Loucy (cell line): Measurements from ENCODE around the gene OR2T35.
"Not testable (repeated sequence)": the region's sequence is repeated elsewhere in the genome, so short reads cannot be mapped to it uniquely, and the experiment has no call there.

Source experiments
- EZH2phosphoT487 ChIP-seq: fragments of 200-600 bp; IDR thresholded peaks from 2 replicates; pipeline ENCODE4 v1.6.1; 2018; ENCODE audit warnings: antibody characterized with exemption, mild to moderate bottlenecking, moderate library complexity, borderline replicate concordance
- TF ChIP-seq, protein P1 (sequence below): fragments of 200-600 bp; sonication (generic); conservative IDR thresholded peaks from 2 replicates; pipeline ENCODE4 v1.5.1; 2014; ENCODE audit warnings: mild to moderate bottlenecking, antibody characterized with exemption, low read length

DNA sequence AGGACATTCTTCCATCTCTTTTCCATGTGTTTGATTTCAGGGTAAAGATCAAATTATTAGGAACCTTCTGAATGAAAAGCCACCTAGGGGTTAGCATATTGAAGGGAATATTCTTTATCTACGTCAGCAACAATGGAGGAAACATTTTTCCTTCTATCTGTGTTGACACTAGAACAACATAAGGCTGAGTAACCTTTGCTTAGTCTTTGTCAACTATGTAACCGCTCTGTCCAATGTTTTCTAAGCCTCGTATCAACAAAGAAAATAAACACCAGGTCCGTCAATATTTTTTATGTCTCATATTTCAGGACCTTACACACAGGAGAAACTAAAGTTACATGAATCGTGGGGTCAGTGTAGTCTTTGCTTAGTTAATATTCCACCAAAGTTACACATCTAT is 8.5 kb downstream of the OR2T35 start:
- TF ChIP-seq, protein P1, sequence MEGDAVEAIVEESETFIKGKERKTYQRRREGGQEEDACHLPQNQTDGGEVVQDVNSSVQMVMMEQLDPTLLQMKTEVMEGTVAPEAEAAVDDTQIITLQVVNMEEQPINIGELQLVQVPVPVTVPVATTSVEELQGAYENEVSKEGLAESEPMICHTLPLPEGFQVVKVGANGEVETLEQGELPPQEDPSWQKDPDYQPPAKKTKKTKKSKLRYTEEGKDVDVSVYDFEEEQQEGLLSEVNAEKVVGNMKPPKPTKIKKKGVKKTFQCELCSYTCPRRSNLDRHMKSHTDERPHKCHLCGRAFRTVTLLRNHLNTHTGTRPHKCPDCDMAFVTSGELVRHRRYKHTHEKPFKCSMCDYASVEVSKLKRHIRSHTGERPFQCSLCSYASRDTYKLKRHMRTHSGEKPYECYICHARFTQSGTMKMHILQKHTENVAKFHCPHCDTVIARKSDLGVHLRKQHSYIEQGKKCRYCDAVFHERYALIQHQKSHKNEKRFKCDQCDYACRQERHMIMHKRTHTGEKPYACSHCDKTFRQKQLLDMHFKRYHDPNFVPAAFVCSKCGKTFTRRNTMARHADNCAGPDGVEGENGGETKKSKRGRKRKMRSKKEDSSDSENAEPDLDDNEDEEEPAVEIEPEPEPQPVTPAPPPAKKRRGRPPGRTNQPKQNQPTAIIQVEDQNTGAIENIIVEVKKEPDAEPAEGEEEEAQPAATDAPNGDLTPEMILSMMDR = not testable (repeated sequence)
- TF ChIP-seq EZH2phosphoT487 = not testable (repeated sequence)
